ENCODE data around the gene ZNF473.
"Not testable (repeated sequence)": the region's sequence is repeated elsewhere in the genome, so short reads cannot be mapped to it uniquely, and the experiment has no call there.

GRCh38 chr19:50090706-50091105 is 64.9 kb downstream of the ZNF473 start:
- not testable (repeated sequence) for TF ChIP-seq EZH2 (IDR thresholded peaks at IDR 0.05; ENCODE audit: insufficient read depth, poor library complexity, severe bottlenecking); EZH2phosphoT487 (IDR thresholded peaks at IDR 0.05; ENCODE audit: insufficient read depth, low read depth)
